HG02885 (cell line): ENCODE measurements around the gene UQCC3.
"Not testable (repeated sequence)": the region's sequence is repeated elsewhere in the genome, so short reads cannot be mapped to it uniquely, and the experiment has no call there.

Source experiments
- ATAC-seq: cut with Tn5 transposase; IDR thresholded peaks from one replicate; pipeline ENCODE4 v1.9.1; 2021; ENCODE audit warnings: mild to moderate bottlenecking; ENCODE audit not compliant: unreplicated experiment, poor library complexity

The UQCC3 gene

GRCh38 chr11:62665075-62665598 is 6.3 kb upstream of the UQCC3 start, which contains the start of the genes C11orf98 and CSKMT:
TSS of gene C11orf98 (minus strand) at chr11:62665210. CDS start at chr11:62665169, 41 bp downstream.
TSS of gene CSKMT (plus strand) at chr11:62665312. CDS start at chr11:62665880, 568 bp downstream.
- peak; percentile 84 for ATAC-seq

DNA sequence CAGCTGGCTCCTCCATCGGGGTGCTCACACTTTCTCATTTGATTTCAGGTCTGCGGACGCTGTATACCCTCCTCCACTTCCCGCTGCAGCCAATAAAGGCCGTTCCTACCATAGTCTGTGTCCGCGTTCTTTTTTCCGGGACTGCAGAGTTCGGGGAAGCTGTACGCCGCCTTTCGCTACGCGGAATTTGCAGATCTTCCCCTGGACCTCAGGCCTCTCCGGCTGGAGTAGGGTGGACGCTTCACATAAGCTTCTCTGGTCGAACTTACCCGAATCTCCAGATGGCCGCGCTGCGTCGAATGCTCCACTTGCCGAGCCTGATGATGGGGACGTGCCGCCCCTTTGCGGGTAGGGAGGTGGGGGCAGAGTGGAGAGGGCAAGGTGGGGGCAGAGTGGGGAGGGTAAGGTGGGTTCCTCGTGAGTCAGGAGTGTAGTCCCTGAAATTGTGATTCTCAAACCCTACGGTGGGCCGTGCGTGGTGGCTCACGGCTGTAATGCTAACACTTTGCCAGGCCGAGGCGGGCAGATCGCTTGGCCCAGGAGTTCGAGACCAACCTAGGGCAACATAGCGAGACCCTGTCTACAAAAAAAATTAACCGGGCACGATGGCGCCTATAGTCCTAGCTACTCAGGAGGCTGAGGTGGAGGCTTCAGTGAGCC is 5.7 kb upstream of the UQCC3 start:
- peak; percentile 8 for ATAC-seq

DNA sequence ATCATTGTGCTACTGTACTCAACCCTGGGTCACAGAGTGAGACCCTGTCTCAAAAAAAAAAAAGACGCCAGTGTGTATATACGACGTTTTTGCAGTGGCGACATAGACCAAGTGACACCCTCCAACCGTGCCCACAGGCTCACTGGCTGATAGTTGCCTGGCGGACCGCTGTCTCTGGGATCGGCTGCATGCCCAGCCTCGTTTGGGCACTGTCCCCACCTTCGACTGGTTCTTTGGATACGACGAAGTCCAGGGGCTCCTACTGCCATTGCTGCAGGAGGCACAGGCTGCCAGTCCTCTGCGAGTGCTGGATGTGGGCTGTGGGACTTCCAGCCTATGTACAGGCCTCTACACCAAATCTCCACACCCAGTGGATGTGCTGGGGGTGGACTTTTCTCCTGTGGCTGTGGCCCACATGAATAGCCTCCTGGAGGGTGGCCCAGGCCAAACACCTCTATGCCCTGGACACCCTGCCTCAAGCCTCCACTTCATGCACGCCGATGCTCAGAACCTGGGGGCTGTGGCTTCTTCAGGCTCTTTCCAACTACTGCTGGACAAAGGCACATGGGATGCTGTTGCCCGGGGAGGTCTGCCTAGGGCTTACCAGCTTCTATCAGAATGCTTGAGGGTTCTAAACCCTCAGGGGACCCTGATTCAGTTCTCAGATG is 5.1 kb upstream of the UQCC3 start:
- ATAC-seq = no peak

GRCh38 chr11:62667460-62667859 is 4.0 kb upstream of the UQCC3 start:
- ATAC-seq = no peak

- ATAC-seq = no peak
Observed at GRCh38 chr11:62669420-62670161, 1.9 kb upstream of the UQCC3 start.

- peak; percentile 9 for ATAC-seq
Observed at GRCh38 chr11:62671236-62671607, 251 bp upstream of the UQCC3 start.

DNA sequence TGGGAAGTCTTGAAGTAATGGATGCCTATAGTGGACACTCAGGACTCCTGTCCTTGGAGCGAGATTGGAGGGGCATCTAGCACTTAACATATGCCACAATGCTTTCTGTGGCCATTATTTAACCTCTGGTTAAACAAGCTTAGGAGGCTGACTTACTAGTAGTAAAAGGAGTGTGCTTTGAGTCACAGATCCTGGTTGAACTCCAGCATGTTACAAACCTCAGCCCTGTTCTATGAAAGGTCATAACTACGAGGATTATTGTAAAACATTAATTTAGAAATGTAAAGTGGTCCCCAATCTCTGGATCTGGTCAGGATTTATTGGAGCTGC is 1.7 kb downstream of the UQCC3 start:
- no peak for ATAC-seq

DNA sequence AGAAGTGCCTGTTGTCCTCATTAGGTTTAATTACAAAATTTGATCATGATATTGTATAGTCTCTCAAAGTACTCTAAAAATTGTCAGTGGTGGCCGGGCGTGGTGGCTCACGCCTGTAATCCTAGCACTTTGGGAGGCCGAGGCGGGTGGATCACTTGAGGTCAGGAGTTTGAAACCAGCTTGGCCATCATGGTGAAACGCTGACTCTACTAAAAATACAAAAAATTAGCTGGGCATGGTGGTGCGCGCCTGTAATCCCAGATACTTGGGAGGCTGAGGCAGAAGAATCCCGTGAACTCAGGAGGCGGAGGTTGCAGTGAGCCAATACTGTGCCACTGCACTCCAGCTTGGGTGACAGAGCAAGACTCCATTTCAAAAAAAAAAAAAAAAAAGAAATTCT is 3.9 kb downstream of the UQCC3 start:
- ATAC-seq = not testable (repeated sequence)

GRCh38 chr11:62676698-62677097 is 5.2 kb downstream of the UQCC3 start:
- no peak for ATAC-seq

DNA sequence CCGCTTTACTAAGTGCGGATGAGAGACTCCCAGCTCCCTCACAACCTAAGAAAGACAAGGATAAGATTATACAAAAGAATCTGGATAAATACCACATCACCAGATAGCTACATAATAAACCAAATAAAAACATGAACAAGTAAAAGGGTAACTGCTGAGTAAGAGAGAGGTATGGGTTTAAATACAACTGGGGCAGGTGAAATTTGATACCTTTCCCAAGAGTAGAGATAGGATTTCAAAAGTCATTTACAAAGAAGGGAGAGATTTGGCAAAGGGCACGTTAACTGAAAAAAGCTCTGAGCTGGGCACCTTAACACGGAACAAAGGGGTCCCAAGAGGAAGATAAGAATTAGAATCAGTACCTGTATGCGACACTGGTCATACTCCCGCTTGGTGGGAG is 5.7 kb downstream of the UQCC3 start:
- no peak for ATAC-seq

- ATAC-seq = no peak
Observed at GRCh38 chr11:62677714-62678113, 6.2 kb downstream of the UQCC3 start.

DNA sequence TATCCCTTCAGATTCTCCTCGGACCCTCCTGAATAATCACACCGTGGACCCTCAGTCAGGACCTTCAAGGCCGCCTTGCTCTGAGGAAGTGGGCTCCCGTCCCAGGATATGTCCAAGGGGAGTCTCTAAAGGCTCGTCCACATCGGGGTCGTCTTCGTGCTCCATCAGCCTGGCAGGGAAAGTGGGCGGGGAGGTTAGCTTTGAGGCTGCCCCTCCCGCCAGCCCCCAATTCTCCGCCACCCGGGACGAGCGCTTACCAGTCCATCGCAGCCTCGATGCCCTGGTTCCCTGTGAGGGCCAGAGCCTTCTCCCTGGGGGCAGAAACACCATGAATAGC is 6.9 kb downstream of the UQCC3 start:
- ATAC-seq = no peak

- peak; percentile 73 for ATAC-seq
Observed at GRCh38 chr11:62678770-62679696, 7.6 kb downstream of the UQCC3 start, which contains the start of gene UBXN1. TSS of gene UBXN1 (minus strand) at chr11:62679073. CDS start at chr11:62678923, 150 bp downstream.

DNA sequence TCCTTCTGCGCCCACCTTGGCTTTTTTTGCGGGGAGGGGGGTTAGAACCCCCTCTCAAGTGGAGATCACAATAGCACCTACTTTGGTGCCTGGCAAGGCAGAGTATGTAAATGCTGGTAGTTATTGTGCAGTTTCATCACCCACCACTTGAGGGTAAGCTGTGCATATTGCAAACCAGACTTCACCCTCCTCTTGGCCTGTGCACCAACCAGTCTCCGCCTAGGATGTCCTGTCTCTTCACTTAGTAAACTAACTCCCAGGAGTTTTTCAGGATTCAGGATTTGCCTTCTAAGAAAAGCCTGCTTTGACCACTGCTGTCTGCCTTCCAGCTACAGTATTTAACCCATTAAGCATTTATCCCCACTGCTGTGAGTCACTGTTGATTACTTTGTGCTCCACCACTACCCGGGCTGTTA is 9.4 kb downstream of the UQCC3 start:
- peak; percentile 72 for ATAC-seq

DNA sequence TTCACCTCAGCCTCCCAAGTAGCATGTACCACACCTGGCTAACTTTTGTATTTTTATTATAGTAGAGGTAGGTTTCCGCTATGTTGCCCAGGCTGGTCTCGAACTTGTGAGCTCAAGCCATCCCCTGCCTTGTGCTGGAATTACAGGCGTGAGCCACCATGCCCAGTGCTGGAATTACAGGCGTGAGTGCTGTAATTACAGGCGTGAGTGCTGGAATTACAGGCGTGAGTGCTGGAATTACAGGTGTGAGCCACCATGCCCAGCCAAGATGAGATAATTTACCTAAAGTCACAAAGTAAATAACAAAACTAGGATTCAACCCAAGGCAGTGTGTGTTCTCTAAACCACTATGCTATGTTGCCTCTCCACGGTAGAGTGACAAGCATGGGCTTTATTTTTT is 11.0 kb downstream of the UQCC3 start:
- ATAC-seq = no peak

DNA sequence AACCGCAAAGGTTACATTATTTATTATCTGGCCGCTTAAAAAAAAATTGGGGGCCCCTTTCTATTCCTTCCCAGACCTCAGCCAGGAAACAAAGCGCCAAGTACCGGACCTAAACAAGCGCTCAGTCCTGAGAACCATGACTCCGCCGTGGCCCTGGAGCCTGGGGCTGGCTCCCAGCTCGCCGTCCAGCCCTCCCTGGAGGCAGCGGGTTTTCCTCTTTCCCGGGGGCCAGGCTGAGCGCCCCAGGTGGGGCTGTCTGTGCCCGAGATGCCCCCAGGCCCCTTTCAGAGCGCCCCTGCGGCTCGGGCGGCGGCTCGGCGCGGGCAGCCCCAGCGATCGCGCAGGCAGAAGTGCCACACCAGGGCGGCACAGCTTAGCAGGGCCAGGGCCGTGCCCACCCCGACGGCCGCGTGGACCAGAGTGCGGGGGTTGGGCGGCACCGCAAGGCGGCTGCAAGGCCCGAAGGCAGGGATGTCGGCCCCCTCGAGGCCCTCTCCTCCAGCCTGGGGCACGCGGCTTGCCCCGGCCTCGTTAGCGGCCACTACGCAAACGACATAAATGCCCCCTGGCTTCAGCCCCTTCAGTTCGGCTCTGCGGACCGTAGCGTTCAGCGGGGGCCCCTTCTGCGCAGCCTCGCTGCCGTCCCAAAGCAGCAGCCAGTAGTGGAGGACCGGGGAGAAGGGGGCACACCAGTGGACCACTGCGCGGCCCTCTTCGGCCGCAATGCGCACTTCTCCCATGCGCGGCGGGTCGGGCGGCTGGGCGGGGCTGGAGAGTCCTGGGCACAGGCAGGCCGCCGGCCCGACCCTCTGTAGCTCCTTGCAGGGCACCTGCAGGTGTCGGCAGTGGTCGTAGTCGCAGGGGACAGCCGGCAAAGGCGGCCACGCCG is 16.3 kb downstream of the UQCC3 start:
- ATAC-seq = no peak

DNA sequence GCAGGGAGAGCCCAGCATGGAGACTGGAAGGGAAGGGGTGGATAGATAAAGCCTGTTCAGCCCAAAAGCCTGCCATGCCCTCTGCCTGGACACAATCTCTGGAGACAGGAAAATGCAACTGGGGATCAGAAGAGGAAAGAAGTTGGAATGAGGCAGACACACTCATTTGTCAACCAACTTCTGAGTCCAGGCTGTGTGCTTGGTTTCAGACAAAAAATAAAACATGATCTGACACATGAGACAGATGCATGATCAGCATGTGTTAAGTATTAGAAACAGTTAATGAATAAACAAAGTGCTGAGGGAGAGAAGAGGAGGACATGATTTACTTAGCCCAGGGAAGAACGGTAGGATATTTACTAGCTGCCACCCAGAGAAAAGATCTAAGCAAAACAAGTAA is 17.0 kb downstream of the UQCC3 start:
- ATAC-seq = no peak

DNA sequence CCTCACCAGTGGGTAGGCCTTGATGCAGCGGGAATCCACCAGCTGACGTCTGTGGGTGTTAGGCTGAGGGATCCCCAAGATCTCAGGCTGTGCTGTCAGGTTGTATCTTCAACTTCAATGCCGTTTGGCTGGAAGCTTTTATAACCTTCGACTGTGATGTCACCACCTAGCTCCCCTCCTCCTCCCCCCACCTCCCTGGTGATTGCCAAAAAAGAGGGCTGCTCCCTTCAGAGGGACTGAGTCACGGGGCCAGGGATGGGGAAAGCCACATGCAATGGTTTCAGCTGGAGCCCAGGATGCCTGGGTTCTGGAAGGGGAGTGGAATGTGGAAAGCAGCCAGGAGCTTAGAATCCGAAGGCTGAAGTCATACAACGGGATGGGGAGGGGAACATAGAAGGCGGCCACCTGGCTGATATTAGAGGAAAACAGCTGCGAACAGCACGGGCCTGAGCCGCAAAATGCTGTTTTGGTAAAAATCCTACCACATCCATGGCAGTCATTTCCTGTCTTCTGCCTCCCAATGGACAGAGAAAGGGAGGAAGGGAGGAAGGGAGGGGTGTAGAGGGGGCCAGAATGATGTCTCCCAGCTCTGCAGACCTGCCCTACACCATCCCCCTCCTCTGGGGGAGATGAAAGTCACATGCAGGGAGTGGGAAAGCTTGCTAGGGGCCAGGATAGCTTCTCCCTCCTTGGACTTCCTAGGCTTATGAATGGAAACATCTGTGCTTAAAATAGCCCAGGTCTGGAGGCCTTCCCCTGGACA is 18.1 kb downstream of the UQCC3 start, which contains the start of gene LRRN4CL:
Gene LRRN4CL (minus strand): TSS at position 110 of the 763 bp plus-strand sequence. CDS start 1,022 bp downstream, outside the sequence.
- ATAC-seq = no peak
